Right atrium auricular region (tissue), 2 donors: ENCODE measurements around the gene LRP1B. TPM values are rescaled to one million over a fixed set of nuclear protein-coding genes. Genes with fewer than 3 reads are reported as not detected.

ENCODE experiments used
- DNase-seq: peaks from one replicate; pipeline ENCODE4 v3.0.0-alpha.2; 2019; ENCODE audit warnings: low spot score
- H3K27ac ChIP-seq, 2 donors: fragments of 200-600 bp; sonication (generic); 1 replicate in 1 of 2; 2 replicates in 1 of 2; pipeline ENCODE4 v1.5.1; 2016 to 2019
- H3K27me3 ChIP-seq, 2 donors: fragments of 200-600 bp; sonication (generic); one replicate each; pipeline versions ENCODE4 v1.5.1 to v1.6.0; 2017 to 2019
- H3K36me3 ChIP-seq: fragments of 200-600 bp; sonication (generic); one replicate; pipeline ENCODE4 v1.5.1; 2016
- H3K4me1 ChIP-seq, 2 donors: fragments of 200-600 bp; sonication (generic); one replicate each; pipeline versions ENCODE4 v1.5.1 to v1.6.0; 2017 to 2019
- H3K4me3 ChIP-seq, 2 donors: fragments of 200-600 bp; sonication (generic); 1 replicate in 1 of 2; 2 replicates in 1 of 2; pipeline ENCODE4 v1.5.1; 2017 to 2019; ENCODE audit warnings: mild to moderate bottlenecking in 1 of 2, moderate library complexity in 1 of 2
- H3K9me3 ChIP-seq, 2 donors: fragments of 200-600 bp; sonication (generic); one replicate each; pipeline ENCODE4 v1.5.1; 2019
- total RNA-seq, 2 donors: library from RNA; depleted of rRNA; stranded (reverse); fragments of >200 nt; gene quantifications; one replicate each; pipeline ENCODE4 v1.1.0, GENCODE V29; 2016
- TF ChIP-seq, protein P1 (sequence below), 2 donors: fragments of 200-600 bp; sonication (generic); IDR thresholded peaks; one replicate each; pipeline ENCODE4 v1.5.1; 2019; ENCODE audit warnings: antibody characterized with exemption in 2 of 2

LRP1B gene
- total RNA-seq, 2 donors from 2014 or later, result 0.44 to 0.47 TPM

DNA sequence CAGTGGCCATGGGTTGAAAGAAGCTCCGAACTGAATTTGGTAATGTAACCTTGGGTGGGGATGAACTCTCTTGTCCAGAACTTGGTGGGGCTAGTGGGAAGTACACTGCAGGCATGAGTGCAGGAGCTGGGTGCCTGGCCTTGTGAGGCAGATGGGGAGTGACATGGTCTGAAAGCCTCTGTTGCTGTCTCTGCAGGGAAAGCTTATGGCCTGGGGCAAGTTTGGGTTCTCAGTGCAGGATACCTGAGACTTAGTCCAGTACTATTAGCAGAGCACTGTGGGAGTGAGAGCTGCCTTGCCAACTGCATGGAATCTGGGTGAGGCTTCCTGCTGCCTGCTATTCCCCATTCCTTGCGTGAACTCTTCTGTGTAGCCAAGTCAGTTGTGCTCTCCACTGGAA, 1729.8 kb downstream of the LRP1B start:
- Histone ChIP-seq H3K36me3 (no peaks in the 10 kb centered on the region), H3K9me3 (peaks cover 0 to 24% of the 10 kb centered on the region in 2 donors), H3K4me1 (no peaks in the 10 kb centered on the region), H3K27ac (no peak overlapping the region), H3K27me3 (no peaks in the 10 kb centered on the region), H3K4me3 (no peak overlapping the region)
- TF ChIP-seq, protein P1, sequence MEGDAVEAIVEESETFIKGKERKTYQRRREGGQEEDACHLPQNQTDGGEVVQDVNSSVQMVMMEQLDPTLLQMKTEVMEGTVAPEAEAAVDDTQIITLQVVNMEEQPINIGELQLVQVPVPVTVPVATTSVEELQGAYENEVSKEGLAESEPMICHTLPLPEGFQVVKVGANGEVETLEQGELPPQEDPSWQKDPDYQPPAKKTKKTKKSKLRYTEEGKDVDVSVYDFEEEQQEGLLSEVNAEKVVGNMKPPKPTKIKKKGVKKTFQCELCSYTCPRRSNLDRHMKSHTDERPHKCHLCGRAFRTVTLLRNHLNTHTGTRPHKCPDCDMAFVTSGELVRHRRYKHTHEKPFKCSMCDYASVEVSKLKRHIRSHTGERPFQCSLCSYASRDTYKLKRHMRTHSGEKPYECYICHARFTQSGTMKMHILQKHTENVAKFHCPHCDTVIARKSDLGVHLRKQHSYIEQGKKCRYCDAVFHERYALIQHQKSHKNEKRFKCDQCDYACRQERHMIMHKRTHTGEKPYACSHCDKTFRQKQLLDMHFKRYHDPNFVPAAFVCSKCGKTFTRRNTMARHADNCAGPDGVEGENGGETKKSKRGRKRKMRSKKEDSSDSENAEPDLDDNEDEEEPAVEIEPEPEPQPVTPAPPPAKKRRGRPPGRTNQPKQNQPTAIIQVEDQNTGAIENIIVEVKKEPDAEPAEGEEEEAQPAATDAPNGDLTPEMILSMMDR (IDR thresholded peaks at IDR 0.05), result no peak
- no peak for DNase-seq

DNA sequence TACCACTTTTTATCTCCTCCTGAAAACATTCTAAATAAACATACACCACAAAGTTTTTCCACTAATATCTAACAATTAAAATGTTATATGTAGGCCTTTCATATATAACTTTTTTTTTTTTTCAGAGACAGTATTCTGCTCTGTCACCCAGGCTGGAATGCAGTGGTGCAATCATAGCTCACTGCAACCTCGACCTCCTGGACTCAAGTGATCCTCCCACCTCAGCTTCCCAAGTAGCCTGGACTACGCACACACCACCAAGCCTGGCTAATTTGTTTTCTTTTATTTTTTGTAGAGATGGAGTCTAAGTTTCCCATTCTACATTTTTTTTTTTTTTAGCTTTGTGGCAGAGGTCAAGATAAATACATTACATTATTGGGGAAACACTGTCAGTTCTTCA, 1738.0 kb downstream of the LRP1B start:
- H3K4me1 ChIP-seq, result no peaks in the 10 kb centered on the region
- no peaks in the 10 kb centered on the region for H3K9me3 ChIP-seq
- TF ChIP-seq, protein P1 (IDR thresholded peaks at IDR 0.05), result no peak
- no peak for DNase-seq
- H3K36me3 ChIP-seq, result no peaks in the 10 kb centered on the region
- H3K27me3 ChIP-seq, result no peaks in the 10 kb centered on the region
- H3K27ac ChIP-seq, result no peak overlapping the region
- no peak overlapping the region for H3K4me3 ChIP-seq

DNA sequence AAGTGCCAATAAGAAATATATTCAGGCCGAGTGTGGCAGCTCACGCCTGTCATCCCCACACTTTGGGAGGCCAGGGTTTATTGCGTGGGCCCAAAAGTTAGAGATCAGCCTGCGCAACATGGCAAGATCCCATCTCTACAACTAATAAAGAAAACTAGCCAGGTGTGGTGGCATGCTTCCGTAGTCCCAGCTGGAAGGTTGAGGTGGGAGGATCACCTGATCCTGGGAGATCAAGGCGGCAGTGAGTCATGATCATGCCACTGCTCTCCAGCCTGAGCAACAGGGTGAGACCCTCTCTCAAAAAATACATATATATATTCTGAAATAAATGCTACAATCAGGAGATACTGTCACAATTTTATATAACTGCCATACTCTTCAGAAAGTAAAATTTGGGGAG, 1745.9 kb downstream of the LRP1B start:
- no peaks in the 10 kb centered on the region for H3K27me3 ChIP-seq
- H3K4me1 ChIP-seq, result no peaks in the 10 kb centered on the region
- DNase-seq, result no peak
- H3K27ac ChIP-seq, result no peak overlapping the region
- H3K9me3 ChIP-seq, result no peaks in the 10 kb centered on the region
- TF ChIP-seq, protein P1 (IDR thresholded peaks at IDR 0.05), result no peak
- H3K36me3 ChIP-seq, result no peaks in the 10 kb centered on the region
- H3K4me3 ChIP-seq, result no peak overlapping the region

DNA sequence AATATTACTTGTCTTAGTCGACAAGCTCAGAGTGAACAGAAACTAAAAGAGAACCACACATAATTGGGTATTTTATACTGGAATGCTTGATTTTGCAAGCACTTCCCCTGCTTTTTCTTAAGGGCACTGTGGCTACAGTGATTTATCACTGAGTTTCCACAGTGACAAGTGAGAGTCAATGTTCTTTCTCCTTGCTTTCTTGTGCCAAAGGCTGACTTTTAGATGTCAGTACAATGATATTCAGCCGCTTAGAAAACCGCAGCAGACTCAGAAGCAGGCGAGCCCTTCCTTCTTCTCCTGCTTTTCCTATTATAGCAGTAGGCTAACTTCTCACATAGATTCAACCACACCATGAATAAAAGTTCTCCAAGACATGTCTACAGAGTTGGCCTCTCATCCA, 1747.0 kb downstream of the LRP1B start:
- H3K4me1 ChIP-seq, result no peaks in the 10 kb centered on the region
- H3K27ac ChIP-seq, result no peak overlapping the region
- H3K27me3 ChIP-seq, result no peaks in the 10 kb centered on the region
- no peak for DNase-seq
- H3K9me3 ChIP-seq, result no peaks in the 10 kb centered on the region
- TF ChIP-seq, protein P1 (IDR thresholded peaks at IDR 0.05), result no peak
- H3K36me3 ChIP-seq, result no peaks in the 10 kb centered on the region
- H3K4me3 ChIP-seq, result no peak overlapping the region

DNA sequence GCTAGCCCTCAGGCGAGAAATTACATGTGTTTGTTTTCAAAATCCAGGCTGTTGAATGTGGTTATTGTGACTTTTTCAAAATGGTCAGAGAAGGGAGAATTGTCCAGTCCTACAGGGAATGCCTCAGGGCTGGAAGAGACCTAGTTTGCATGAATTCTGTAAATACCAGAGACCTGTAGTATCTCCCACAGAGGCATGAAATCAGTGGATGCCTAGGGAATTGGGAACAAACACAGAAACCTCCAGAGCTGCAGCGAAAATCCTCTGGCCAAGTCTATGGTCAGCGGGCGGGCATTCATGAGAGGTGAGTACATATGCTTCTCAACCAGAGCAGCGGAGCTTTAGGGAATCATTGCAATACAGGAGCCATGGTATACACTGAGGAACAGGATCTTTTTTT, 1754.1 kb downstream of the LRP1B start:
- no peak for DNase-seq
- no peak overlapping the region for H3K4me3 ChIP-seq
- no peak overlapping the region for H3K27ac ChIP-seq
- H3K36me3 ChIP-seq, result no peaks in the 10 kb centered on the region
- H3K4me1 ChIP-seq, result no peaks in the 10 kb centered on the region
- H3K27me3 ChIP-seq, result no peaks in the 10 kb centered on the region
- TF ChIP-seq, protein P1 (IDR thresholded peaks at IDR 0.05), result no peak
- H3K9me3 ChIP-seq, result no peaks in the 10 kb centered on the region

DNA sequence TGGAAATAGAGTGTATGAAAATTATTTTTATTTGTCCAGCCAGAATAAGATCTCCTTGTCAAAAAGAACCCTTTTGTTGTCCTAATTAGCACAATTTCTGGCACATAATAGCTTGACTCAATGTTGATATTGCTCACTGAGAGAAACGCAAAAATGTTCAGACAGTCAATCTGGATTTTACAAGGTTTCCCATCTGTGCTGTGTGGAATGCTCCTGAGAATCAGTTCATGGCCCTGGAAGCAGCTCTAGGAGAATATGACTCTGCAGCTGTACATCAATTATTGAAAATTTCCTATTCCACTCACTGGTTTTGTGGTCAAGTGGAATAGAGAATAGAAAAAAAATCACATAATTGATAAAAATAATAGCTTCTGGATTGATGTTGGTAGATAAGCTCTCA, 1767.7 kb downstream of the LRP1B start:
- Histone ChIP-seq H3K36me3 (no peaks in the 10 kb centered on the region), H3K4me3 (no peak overlapping the region), H3K27ac (no peak overlapping the region), H3K4me1 (no peaks in the 10 kb centered on the region), H3K9me3 (no peaks in the 10 kb centered on the region), H3K27me3 (no peaks in the 10 kb centered on the region)
- TF ChIP-seq, protein P1 (IDR thresholded peaks at IDR 0.05), result no peak
- no peak for DNase-seq
